Measurements from ENCODE around the gene LZTS2. TPM values are rescaled to one million over a fixed set of nuclear protein-coding genes. Genes with fewer than 3 reads are reported as not detected.

LZTS2 gene, protein sequence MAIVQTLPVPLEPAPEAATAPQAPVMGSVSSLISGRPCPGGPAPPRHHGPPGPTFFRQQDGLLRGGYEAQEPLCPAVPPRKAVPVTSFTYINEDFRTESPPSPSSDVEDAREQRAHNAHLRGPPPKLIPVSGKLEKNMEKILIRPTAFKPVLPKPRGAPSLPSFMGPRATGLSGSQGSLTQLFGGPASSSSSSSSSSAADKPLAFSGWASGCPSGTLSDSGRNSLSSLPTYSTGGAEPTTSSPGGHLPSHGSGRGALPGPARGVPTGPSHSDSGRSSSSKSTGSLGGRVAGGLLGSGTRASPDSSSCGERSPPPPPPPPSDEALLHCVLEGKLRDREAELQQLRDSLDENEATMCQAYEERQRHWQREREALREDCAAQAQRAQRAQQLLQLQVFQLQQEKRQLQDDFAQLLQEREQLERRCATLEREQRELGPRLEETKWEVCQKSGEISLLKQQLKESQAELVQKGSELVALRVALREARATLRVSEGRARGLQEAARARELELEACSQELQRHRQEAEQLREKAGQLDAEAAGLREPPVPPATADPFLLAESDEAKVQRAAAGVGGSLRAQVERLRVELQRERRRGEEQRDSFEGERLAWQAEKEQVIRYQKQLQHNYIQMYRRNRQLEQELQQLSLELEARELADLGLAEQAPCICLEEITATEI
- total RNA-seq = 10 to 100 TPM; 15.0 to 24.8 TPM

- no peak for ATAC-seq (replicated peaks)
- H3K27ac Mint-ChIP-seq = peak within 1 kb of the TSS; percentile 75
- H3K9me3 Mint-ChIP-seq = no peaks in the 10 kb centered on the region
- peaks cover 10% of the 10 kb centered on the region for H3K36me3 Mint-ChIP-seq (ENCODE audit: low read depth)
- H3K4me1 Mint-ChIP-seq = peaks cover 12% of the 10 kb centered on the region
- H3K4me3 Mint-ChIP-seq = peak within 1 kb of the TSS; percentile 82
- no peaks in the 10 kb centered on the region for H3K27me3 Mint-ChIP-seq
Observed at GRCh38 chr10:100999742-101000126, at the start of gene LZTS2. Gene LZTS2 (plus strand): TSS chr10:100999808. CDS start chr10:101002539, 2,731 bp downstream.

- Mint-ChIP-seq H3K27ac (no peak overlapping the region), H3K36me3 (ENCODE audit: low read depth) (peaks cover 94% of the 10 kb centered on the region), H3K9me3 (no peaks in the 10 kb centered on the region), H3K4me3 (no peak overlapping the region), H3K4me1 (no peaks in the 10 kb centered on the region), H3K27me3 (no peaks in the 10 kb centered on the region)
- ATAC-seq (replicated peaks) = no peak
Observed at GRCh38 chr10:100960251-100960650, 39.4 kb upstream of the LZTS2 start.

GRCh38 chr10:100962351-100963080 lies 37.1 kb upstream of the LZTS2 start:
- Mint-ChIP-seq H3K9me3 (no peaks in the 10 kb centered on the region), H3K27ac (no peak overlapping the region), H3K4me3 (no peak overlapping the region), H3K4me1 (no peaks in the 10 kb centered on the region), H3K36me3 (ENCODE audit: low read depth) (peaks cover 77% of the 10 kb centered on the region), H3K27me3 (no peaks in the 10 kb centered on the region)
- ATAC-seq (replicated peaks) = no peak

GRCh38 chr10:100963826-100964225 lies 35.8 kb upstream of the LZTS2 start:
- H3K4me1 Mint-ChIP-seq = peaks cover 10% of the 10 kb centered on the region
- H3K36me3 Mint-ChIP-seq (ENCODE audit: low read depth) = peaks cover 67% of the 10 kb centered on the region
- no peaks in the 10 kb centered on the region for H3K9me3 Mint-ChIP-seq
- H3K27ac Mint-ChIP-seq = no peak overlapping the region
- no peak overlapping the region for H3K4me3 Mint-ChIP-seq
- no peak for ATAC-seq (replicated peaks)
- no peaks in the 10 kb centered on the region for H3K27me3 Mint-ChIP-seq

DNA sequence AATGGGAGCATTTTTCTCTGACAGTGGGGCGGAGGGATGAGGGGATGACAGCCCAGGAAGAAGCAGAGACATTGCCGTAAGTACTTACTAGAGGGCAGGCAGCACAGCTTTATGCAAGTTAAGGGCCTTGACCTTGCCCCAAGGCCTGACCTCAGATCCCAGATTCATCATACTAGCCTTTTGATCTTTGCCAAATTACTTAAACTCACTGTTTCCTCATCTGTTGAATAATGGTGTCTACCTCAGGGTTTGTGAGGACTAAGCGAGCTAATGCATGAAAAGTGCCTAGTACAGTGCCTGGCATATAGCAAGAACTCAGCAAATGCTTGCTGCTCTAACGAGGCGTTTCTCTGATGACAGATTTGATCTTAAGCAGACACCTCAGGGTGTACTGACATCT lies 33.8 kb upstream of the LZTS2 start:
- H3K27me3 Mint-ChIP-seq = no peaks in the 10 kb centered on the region
- peaks cover 47% of the 10 kb centered on the region for H3K36me3 Mint-ChIP-seq (ENCODE audit: low read depth)
- no peak overlapping the region for H3K27ac Mint-ChIP-seq
- no peak for ATAC-seq (replicated peaks)
- H3K9me3 Mint-ChIP-seq = no peaks in the 10 kb centered on the region
- H3K4me1 Mint-ChIP-seq = peaks cover 11% of the 10 kb centered on the region
- H3K4me3 Mint-ChIP-seq = no peak overlapping the region

DNA sequence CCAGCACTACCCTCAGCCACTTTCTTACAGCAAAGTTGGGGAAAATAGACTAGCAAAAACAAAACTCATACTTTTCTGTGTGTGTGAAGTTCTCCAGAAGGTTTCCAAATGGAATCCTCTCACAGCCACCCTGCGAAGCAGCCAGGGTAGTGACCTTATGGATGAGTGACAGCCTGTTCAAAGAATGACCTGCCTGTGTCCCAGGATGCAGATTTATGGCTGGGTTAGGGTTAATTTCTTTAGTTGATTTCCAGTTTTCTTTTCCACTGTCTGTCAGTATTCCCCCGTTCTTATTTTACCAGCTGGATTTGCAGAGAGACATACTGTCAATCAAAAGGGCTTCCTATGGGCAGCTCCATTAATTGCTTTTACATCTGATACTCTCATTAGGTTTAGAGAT lies 32.7 kb upstream of the LZTS2 start:
- H3K4me1 Mint-ChIP-seq = peaks cover 11% of the 10 kb centered on the region
- no peak overlapping the region for H3K27ac Mint-ChIP-seq

GRCh38 chr10:100967332-100967731 lies 32.3 kb upstream of the LZTS2 start:
- no peaks in the 10 kb centered on the region for H3K9me3 Mint-ChIP-seq
- ATAC-seq (replicated peaks) = no peak
- peaks cover 11% of the 10 kb centered on the region for H3K4me1 Mint-ChIP-seq
- no peaks in the 10 kb centered on the region for H3K27me3 Mint-ChIP-seq
- no peak overlapping the region for H3K27ac Mint-ChIP-seq
- no peak overlapping the region for H3K4me3 Mint-ChIP-seq
- H3K36me3 Mint-ChIP-seq (ENCODE audit: low read depth) = peaks cover 32% of the 10 kb centered on the region

More for the DNA sequence above, 32.7 kb upstream of the LZTS2 start:
- Mint-ChIP-seq H3K4me3 (no peak overlapping the region), H3K27me3 (no peaks in the 10 kb centered on the region), H3K9me3 (no peaks in the 10 kb centered on the region), H3K36me3 (ENCODE audit: low read depth) (peaks cover 37% of the 10 kb centered on the region)
- ATAC-seq (replicated peaks) = no peak

DNA sequence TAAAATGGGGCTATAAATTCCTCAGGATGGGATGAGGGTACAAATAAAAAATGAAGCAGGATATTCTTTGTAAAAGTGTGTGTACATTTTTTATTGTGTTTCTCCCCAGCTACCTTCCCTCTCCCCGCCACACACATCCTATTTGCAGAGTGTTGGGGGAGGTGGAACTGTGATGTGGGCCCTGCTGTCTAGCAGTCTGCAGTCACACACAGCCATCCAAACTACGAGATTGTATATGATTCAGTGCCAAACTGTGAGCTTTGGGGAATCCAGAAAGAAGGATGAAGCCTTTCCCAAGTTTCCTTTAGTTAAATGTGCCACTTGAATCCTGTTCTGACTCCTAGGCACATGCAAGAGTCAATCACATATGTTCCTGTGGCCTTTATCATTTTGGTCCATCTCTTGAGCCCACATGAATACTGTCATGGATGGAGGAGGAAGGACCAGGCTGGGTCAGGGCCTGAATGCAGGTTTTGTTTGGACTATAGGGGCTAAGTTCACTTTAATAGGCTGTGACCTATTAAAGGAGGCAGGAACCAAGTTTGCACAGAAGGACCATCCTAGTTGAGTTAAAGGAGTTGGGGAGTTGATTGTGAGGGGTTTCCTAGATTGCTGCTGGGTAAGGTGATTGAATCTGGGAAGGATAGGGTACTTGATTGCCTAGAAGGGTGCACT lies 31.4 kb upstream of the LZTS2 start:
- Mint-ChIP-seq H3K4me3 (peak overlapping the region; percentile 55), H3K27me3 (no peaks in the 10 kb centered on the region), H3K27ac (no peak overlapping the region), H3K36me3 (ENCODE audit: low read depth) (peaks cover 24% of the 10 kb centered on the region), H3K4me1 (peaks cover 11% of the 10 kb centered on the region), H3K9me3 (no peaks in the 10 kb centered on the region)
- ATAC-seq (replicated peaks) = no peak

DNA sequence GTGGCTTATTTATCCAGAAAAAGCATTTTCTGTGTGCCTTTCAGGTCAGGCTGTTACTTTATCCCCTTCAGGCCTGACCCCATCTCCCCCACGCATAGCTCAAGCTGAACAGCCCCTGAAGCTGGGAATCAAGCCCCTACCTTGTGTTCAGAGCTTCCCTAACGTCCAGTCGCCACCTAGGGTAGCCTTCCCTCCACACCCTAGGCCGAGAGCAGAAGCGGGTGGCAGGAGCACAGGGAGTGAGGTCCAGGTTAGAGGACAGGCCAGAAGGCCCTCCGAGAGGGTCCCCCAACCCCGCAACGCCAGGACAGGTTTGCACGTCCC lies 30.8 kb upstream of the LZTS2 start:
- Mint-ChIP-seq H3K27ac (no peak overlapping the region), H3K4me1 (peaks cover 11% of the 10 kb centered on the region), H3K36me3 (ENCODE audit: low read depth) (peaks cover 17% of the 10 kb centered on the region), H3K4me3 (peak overlapping the region; percentile 55), H3K9me3 (no peaks in the 10 kb centered on the region), H3K27me3 (no peaks in the 10 kb centered on the region)
- ATAC-seq (replicated peaks) = peak; percentile 13

GRCh38 chr10:100969187-100970075 lies 30.2 kb upstream of the LZTS2 start, which contains the start of gene SEMA4G:
Gene SEMA4G (plus strand): TSS chr10:100969504. CDS start chr10:100972913, 3,409 bp downstream.
- peak; percentile 76 for ATAC-seq (replicated peaks)
- peak within 1 kb of the TSS; percentile 55 for H3K4me3 Mint-ChIP-seq
- H3K36me3 Mint-ChIP-seq (ENCODE audit: low read depth) = peaks cover 11% of the 10 kb centered on the region
- no peaks in the 10 kb centered on the region for H3K27me3 Mint-ChIP-seq
- H3K27ac Mint-ChIP-seq = no peak within 1 kb of the TSS
- H3K4me1 Mint-ChIP-seq = peaks cover 11% of the 10 kb centered on the region
- no peaks in the 10 kb centered on the region for H3K9me3 Mint-ChIP-seq

GRCh38 chr10:100970076-100970913 lies 29.3 kb upstream of the LZTS2 start:
- Mint-ChIP-seq H3K4me3 (peak overlapping the region; percentile 55), H3K36me3 (ENCODE audit: low read depth) (peaks cover 6% of the 10 kb centered on the region), H3K27me3 (no peaks in the 10 kb centered on the region), H3K27ac (no peak overlapping the region), H3K9me3 (no peaks in the 10 kb centered on the region), H3K4me1 (peaks cover 11% of the 10 kb centered on the region)
- peak; percentile 36 for ATAC-seq (replicated peaks)

DNA sequence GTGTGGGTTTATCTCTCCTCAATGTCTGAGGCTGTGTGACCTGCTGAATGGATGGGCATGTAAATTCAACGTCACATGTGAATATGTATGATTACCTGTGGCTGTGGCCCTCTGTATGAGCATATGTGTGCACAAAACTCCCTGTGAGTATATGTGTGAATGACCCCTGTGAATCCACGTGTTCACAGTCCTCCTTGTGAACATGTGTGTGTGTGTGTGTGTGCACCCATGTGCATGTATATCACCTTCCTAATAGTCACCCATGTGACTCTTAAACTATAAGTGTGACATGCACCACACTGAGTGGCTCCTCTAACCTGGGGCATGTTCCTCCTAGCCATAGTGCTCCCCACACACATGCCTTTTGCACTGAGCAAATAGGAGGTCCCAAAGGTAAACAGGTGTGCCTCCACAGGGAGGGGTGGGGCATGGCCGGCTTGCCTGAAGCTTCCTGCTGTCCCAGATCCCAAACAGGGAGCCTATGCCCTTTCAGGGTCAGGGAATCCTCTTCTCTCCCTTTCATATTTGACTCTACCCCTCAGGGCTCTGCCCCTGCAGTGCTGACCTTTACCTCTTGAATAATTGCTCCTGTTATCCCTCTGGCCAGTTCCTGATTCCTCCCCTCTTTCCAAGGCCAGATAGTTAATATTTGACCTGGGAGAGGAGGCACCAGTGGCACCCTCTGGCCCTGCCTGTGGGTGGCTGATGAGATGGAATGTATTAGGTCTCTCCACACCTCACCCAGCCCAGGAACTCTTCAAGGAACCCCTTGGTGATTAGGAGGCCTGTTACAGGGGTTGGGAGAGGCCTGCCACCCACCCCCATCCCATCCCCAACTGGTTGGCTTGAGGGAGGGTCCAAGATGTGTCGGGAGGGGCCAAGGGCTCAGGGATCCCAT lies 28.4 kb upstream of the LZTS2 start:
- no peak for ATAC-seq (replicated peaks)
- peak overlapping the region; percentile 55 for H3K4me3 Mint-ChIP-seq
- H3K27ac Mint-ChIP-seq = no peak overlapping the region
- peaks cover 11% of the 10 kb centered on the region for H3K4me1 Mint-ChIP-seq
- no peaks in the 10 kb centered on the region for H3K9me3 Mint-ChIP-seq
- no peaks in the 10 kb centered on the region for H3K27me3 Mint-ChIP-seq
- H3K36me3 Mint-ChIP-seq (ENCODE audit: low read depth) = no peaks in the 10 kb centered on the region
